OCI-LY1 (cell line): Measurements from ENCODE around the gene HERPUD2.
"Not testable (repeated sequence)": the region's sequence is repeated elsewhere in the genome, so short reads cannot be mapped to it uniquely, and the experiment has no call there.

Experiments
- H2AFZ ChIP-seq: fragments of 200-600 bp; sonication (generic), shearing (Covaris generic); 2 replicates; pipeline ENCODE4 v1.6.0; 2014; ENCODE audit warnings: antibody characterized with exemption, mild to moderate bottlenecking, low read length
- H3F3A ChIP-seq: fragments of 200-600 bp; sonication (generic), shearing (Covaris generic); 2 replicates; pipeline ENCODE4 v1.6.0; 2014; ENCODE audit warnings: mild to moderate bottlenecking, antibody characterized with exemption, low read length, moderate library complexity; ENCODE audit not compliant: insufficient read depth
- H3K27ac ChIP-seq: fragments of 200-600 bp; sonication (generic); 2 replicates; pipeline ENCODE4 v1.5.1; 2014; ENCODE audit warnings: low read length, mixed run types, mild to moderate bottlenecking, low read depth; ENCODE audit not compliant: poor library complexity, severe bottlenecking
- H3K27me3 ChIP-seq: fragments of 200-600 bp; sonication (generic); 2 replicates; pipeline ENCODE4 v1.6.0; 2014; ENCODE audit warnings: antibody characterized with exemption, mild to moderate bottlenecking, low read length, moderate library complexity; ENCODE audit not compliant: insufficient read depth
- H3K36me3 ChIP-seq: fragments of 200-600 bp; sonication (generic); 2 replicates; pipeline ENCODE4 v1.6.1; 2014; ENCODE audit warnings: mild to moderate bottlenecking, antibody characterized with exemption, low read length, moderate library complexity, mixed read lengths; ENCODE audit not compliant: insufficient read depth
- H3K4me1 ChIP-seq: fragments of 200-600 bp; sonication (generic); 2 replicates; pipeline ENCODE4 v1.5.1; 2014; ENCODE audit warnings: mild to moderate bottlenecking, low read length, moderate library complexity; ENCODE audit not compliant: insufficient read depth, severe bottlenecking
- H3K4me2 ChIP-seq: fragments of 200-600 bp; sonication (generic), shearing (Covaris generic); 2 replicates; pipeline ENCODE4 v1.6.1; 2014; ENCODE audit warnings: low read length
- H3K4me3 ChIP-seq: fragments of 200-600 bp; sonication (generic); 2 replicates; pipeline ENCODE4 v1.5.1; 2014; ENCODE audit warnings: low read length, low read depth, mild to moderate bottlenecking, mixed read lengths; ENCODE audit not compliant: poor library complexity, severe bottlenecking
- H3K79me2 ChIP-seq: fragments of 200-600 bp; shearing (Covaris generic); 2 replicates; pipeline ENCODE4 v1.6.1; 2016; ENCODE audit warnings: mixed run types, low read length, mixed read lengths; ENCODE audit not compliant: insufficient read depth
- H3K9ac ChIP-seq: fragments of 200-600 bp; sonication (generic), shearing (Covaris generic); 2 replicates; pipeline ENCODE4 v1.6.1; 2014; ENCODE audit warnings: mild to moderate bottlenecking, low read length, mixed read lengths
- H3K9me2 ChIP-seq: fragments of 200-600 bp; sonication (generic), shearing (Covaris generic); 2 replicates; pipeline ENCODE4 v1.6.1; 2014; ENCODE audit warnings: low read depth, mild to moderate bottlenecking, low read length, mixed read lengths
- H3K9me3 ChIP-seq: fragments of 200-600 bp; shearing (Covaris generic); 2 replicates; pipeline ENCODE4 v1.6.1; 2014; ENCODE audit warnings: low read length, mixed read lengths
- H4K20me1 ChIP-seq: fragments of 200-600 bp; sonication (generic), shearing (Covaris generic); 2 replicates; pipeline ENCODE4 v1.6.0; 2016; ENCODE audit warnings: mild to moderate bottlenecking, low read length; ENCODE audit not compliant: insufficient read depth
- EZH2 ChIP-seq: fragments of 200-600 bp; sonication (generic), shearing (Covaris generic); IDR thresholded peaks from 2 replicates; pipeline ENCODE4 v1.8.0; 2017; ENCODE audit warnings: borderline replicate concordance, mixed run types, mild to moderate bottlenecking, antibody characterized with exemption, low read length, moderate library complexity, mixed read lengths
- TF ChIP-seq, protein P1 (sequence below): fragments of 200-600 bp; sonication (generic), shearing (Covaris generic); IDR thresholded peaks from 2 replicates; pipeline ENCODE4 v1.5.1; 2017; ENCODE audit warnings: mild to moderate bottlenecking, antibody characterized with exemption, low read length, moderate library complexity, mixed read lengths

HERPUD2 gene

DNA sequence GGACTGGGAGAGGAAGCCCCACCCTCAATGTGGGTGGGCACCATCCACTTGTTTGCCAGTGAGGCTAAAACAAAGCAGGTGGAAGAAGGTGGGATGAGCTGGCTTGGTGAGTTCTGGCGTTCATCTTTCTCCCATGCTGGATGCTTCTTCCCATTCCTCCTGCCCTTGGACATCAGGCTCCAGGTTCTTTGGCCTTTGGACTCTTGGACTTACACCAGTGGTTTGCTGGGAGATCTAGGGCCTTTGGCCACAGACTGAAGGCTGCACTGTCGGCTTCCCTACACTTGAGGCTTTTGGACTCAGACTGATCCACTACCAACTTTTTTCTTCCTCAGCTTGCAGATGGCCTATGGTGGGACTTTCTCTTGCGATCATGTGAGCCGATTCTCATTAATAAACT, 106.3 kb downstream of the HERPUD2 start:
- TF ChIP-seq, protein P1, sequence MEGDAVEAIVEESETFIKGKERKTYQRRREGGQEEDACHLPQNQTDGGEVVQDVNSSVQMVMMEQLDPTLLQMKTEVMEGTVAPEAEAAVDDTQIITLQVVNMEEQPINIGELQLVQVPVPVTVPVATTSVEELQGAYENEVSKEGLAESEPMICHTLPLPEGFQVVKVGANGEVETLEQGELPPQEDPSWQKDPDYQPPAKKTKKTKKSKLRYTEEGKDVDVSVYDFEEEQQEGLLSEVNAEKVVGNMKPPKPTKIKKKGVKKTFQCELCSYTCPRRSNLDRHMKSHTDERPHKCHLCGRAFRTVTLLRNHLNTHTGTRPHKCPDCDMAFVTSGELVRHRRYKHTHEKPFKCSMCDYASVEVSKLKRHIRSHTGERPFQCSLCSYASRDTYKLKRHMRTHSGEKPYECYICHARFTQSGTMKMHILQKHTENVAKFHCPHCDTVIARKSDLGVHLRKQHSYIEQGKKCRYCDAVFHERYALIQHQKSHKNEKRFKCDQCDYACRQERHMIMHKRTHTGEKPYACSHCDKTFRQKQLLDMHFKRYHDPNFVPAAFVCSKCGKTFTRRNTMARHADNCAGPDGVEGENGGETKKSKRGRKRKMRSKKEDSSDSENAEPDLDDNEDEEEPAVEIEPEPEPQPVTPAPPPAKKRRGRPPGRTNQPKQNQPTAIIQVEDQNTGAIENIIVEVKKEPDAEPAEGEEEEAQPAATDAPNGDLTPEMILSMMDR, result no peak
- TF ChIP-seq EZH2, result no peak
- Histone ChIP-seq H3K36me3 (no peaks in the 10 kb centered on the region), H3K79me2 (no peaks in the 10 kb centered on the region), H3K4me1 (no peaks in the 10 kb centered on the region), H3K9me3 (no peaks in the 10 kb centered on the region), H3K27me3 (no peaks in the 10 kb centered on the region), H3K27ac (no peak overlapping the region), H2AFZ (no peak overlapping the region), H3K4me3 (no peak overlapping the region), H4K20me1 (no peaks in the 10 kb centered on the region), H3F3A (no peaks in the 10 kb centered on the region), H3K9me2 (no peaks in the 10 kb centered on the region), H3K9ac (no peak overlapping the region), H3K4me2 (no peak overlapping the region)

DNA sequence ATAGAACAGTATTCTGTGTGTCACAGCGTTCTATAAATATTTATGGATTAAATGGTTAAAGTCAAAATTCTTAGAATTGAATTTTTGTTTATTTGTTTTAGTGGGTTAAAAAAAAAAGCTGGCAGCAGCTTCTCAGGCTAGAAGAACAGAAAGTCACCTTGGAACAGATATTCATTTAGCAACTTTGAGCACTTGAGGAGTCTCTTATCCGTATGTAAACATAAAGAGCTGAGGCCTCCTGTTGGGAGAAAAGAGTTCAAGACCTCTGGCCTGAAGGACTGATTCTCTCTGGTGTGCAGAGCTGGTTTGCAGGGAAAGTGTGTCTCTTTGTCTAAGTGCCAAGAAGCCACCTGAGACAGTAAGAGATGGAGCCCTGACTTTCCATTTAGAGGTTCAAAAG, 109.9 kb downstream of the HERPUD2 start:
- H3K36me3 ChIP-seq, result no peaks in the 10 kb centered on the region
- no peaks in the 10 kb centered on the region for H3K79me2 ChIP-seq
- no peaks in the 10 kb centered on the region for H4K20me1 ChIP-seq
- no peaks in the 10 kb centered on the region for H3K4me1 ChIP-seq
- no peaks in the 10 kb centered on the region for H3F3A ChIP-seq
- no peaks in the 10 kb centered on the region for H3K27me3 ChIP-seq
- no peak overlapping the region for H2AFZ ChIP-seq
- H3K27ac ChIP-seq, result no peak overlapping the region
- H3K9ac ChIP-seq, result no peak overlapping the region
- no peaks in the 10 kb centered on the region for H3K9me3 ChIP-seq
- H3K4me2 ChIP-seq, result no peak overlapping the region
- no peaks in the 10 kb centered on the region for H3K9me2 ChIP-seq
- TF ChIP-seq EZH2, result no peak
- TF ChIP-seq, protein P1, result no peak
- H3K4me3 ChIP-seq, result no peak overlapping the region

DNA sequence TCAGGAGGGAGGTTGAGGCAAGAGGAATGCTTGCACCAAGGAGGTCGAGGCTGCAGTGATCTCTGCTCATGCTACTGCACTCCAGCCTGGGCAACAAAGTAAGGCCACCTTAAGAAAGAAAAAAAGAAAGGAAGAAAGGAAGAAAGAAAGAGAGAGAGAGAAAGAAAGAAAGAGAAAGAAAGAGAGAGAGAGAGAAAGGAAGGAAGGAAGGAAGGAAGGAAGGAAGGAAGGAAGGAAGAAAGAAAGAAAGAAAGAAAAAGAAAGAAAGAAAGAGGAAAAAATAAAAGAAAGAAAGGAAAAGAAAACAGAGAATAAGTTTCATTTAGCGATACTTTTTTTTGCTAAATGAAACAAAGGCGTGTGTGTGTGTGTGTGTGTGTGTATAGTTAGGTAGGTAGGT, 110.4 kb downstream of the HERPUD2 start:
- not testable (repeated sequence) for H3K27me3 ChIP-seq, H2AFZ ChIP-seq, H3K36me3 ChIP-seq, H3F3A ChIP-seq, H3K4me1 ChIP-seq, H3K4me3 ChIP-seq, H3K9me3 ChIP-seq, H3K9me2 ChIP-seq, H3K27ac ChIP-seq, H4K20me1 ChIP-seq, H3K9ac ChIP-seq, H3K79me2 ChIP-seq, H3K4me2 ChIP-seq
